Transverse colon (tissue), 4 donors: Measurements from ENCODE around the gene NHLH1.

Source experiments
- CTCF ChIP-seq, 5 experiments: fragments of 200-600 bp in 3 of 5; fragments of 450-650 bp in 2 of 5; sonication (generic) in 3 of 5; IDR thresholded peaks; 1 replicate in 2 of 5; 2 replicates in 3 of 5; pipeline ENCODE4 v1.5.1; 2016 to 2017; ENCODE audit warnings: antibody characterized with exemption in 5 of 5, inconsistent platforms in 3 of 5, mild to moderate bottlenecking in 2 of 5, moderate library complexity in 1 of 5
- POLR2A ChIP-seq: fragments of 450-650 bp; IDR thresholded peaks from one replicate; pipeline ENCODE4 v1.6.1; 2016; ENCODE audit warnings: antibody characterized with exemption, mild to moderate bottlenecking, moderate library complexity
- POLR2AphosphoS5 ChIP-seq, 3 donors: sonication (generic); formaldehyde crosslinking; IDR thresholded peaks; one replicate each; pipeline ENCODE4 v1.6.1; 2016; ENCODE audit warnings: antibody characterized with exemption in 3 of 3

GRCh38 chr1:160328184-160328583, 38.7 kb upstream of the NHLH1 start:
- TF ChIP-seq CTCF (IDR thresholded peaks at IDR 0.05) (no peak), POLR2A (no peak), POLR2AphosphoS5 (IDR thresholded peaks at IDR 0.05) (no peak)
